WTC11 (cell line): ENCODE results near the gene KIF3C. TPM values are rescaled to one million over a fixed set of nuclear protein-coding genes. Genes with fewer than 3 reads are reported as not detected.

ENCODE experiments used
- ATF1 ChIP-seq: sonication (generic); formaldehyde crosslinking; IDR thresholded peaks from 2 replicates; pipeline ENCODE4 v1.8.1; 2023; ENCODE audit warnings: mild to moderate bottlenecking, moderate library complexity, missing genetic modification reagents
- CREM ChIP-seq: sonication (generic); formaldehyde crosslinking; IDR thresholded peaks from 2 replicates; pipeline ENCODE4 v1.8.1; 2022; ENCODE audit warnings: mild to moderate bottlenecking, missing genetic modification reagents, moderate library complexity
- EMX1 ChIP-seq: fragments of 250-450 bp; sonication (Bioruptor Pico); IDR thresholded peaks from 2 replicates; pipeline ENCODE4 v1.8.0; 2021; ENCODE audit warnings: mild to moderate bottlenecking
- FOXK1 ChIP-seq: sonication (generic); formaldehyde crosslinking; IDR thresholded peaks from 2 replicates; pipeline ENCODE4 v1.8.0; 2022; ENCODE audit warnings: mild to moderate bottlenecking, moderate library complexity, missing genetic modification reagents
- GABPB1 ChIP-seq: sonication (generic); formaldehyde crosslinking; IDR thresholded peaks from 2 replicates; pipeline ENCODE4 v1.8.1; 2023; ENCODE audit warnings: mild to moderate bottlenecking, missing genetic modification reagents
- KAT7 ChIP-seq: sonication (generic); formaldehyde crosslinking; IDR thresholded peaks from 2 replicates; pipeline ENCODE4 v1.8.1; 2023; ENCODE audit warnings: missing genetic modification reagents, mild to moderate bottlenecking, borderline replicate concordance
- NFATC4 ChIP-seq: fragments of 250-450 bp; sonication (Bioruptor Pico); IDR thresholded peaks from 2 replicates; pipeline ENCODE4 v1.9.0; 2021; ENCODE audit warnings: mild to moderate bottlenecking
- NFE2L1 ChIP-seq: sonication (generic); formaldehyde crosslinking; IDR thresholded peaks from 2 replicates; pipeline ENCODE4 v1.8.1; 2023; ENCODE audit warnings: missing genetic modification reagents
- OVOL2 ChIP-seq: fragments of 250-450 bp; sonication (Bioruptor Pico); IDR thresholded peaks from 2 replicates; pipeline ENCODE4 v1.9.0; 2021; ENCODE audit warnings: mild to moderate bottlenecking, borderline replicate concordance
- SP1 ChIP-seq: sonication (generic); formaldehyde crosslinking; conservative IDR thresholded peaks from 2 replicates; pipeline ENCODE4 v1.8.1; 2022; ENCODE audit warnings: missing genetic modification reagents
- ZNF416 ChIP-seq: fragments of 250-450 bp; sonication (Bioruptor Pico); IDR thresholded peaks from 2 replicates; pipeline ENCODE4 v1.9.0; 2021; ENCODE audit warnings: mild to moderate bottlenecking, inconsistent platforms
- total RNA-seq: library from RNA; stranded (reverse); gene quantifications from 3 replicates; pipeline ENCODE4 v1.2.3, GENCODE V29; 2021
- TF ChIP-seq, protein P1 (sequence below): sonication (generic); formaldehyde crosslinking; IDR thresholded peaks from 2 replicates; pipeline ENCODE4 v1.8.0; 2022; ENCODE audit warnings: missing genetic modification reagents
- TF ChIP-seq, protein P2 (sequence below): sonication (generic); formaldehyde crosslinking; IDR thresholded peaks from 2 replicates; pipeline ENCODE4 v1.8.0; 2022; ENCODE audit warnings: mild to moderate bottlenecking, missing genetic modification reagents
- TF ChIP-seq, protein P3 (sequence below): sonication (generic); formaldehyde crosslinking; IDR thresholded peaks from 2 replicates; pipeline ENCODE4 v1.8.1; 2022; ENCODE audit warnings: mild to moderate bottlenecking, moderate library complexity, missing genetic modification reagents
- TF ChIP-seq, protein P4 (sequence below): fragments of 250-450 bp; sonication (Bioruptor Pico); conservative IDR thresholded peaks from 2 replicates; pipeline ENCODE4 v1.9.0; 2021; ENCODE audit warnings: mild to moderate bottlenecking
- TF ChIP-seq, protein P5 (sequence below): sonication (generic); formaldehyde crosslinking; IDR thresholded peaks from 2 replicates; pipeline ENCODE4 v1.8.0; 2023; ENCODE audit warnings: mild to moderate bottlenecking, missing genetic modification reagents
- TF ChIP-seq, protein P6 (sequence below): sonication (generic); formaldehyde crosslinking; IDR thresholded peaks from 2 replicates; pipeline ENCODE4 v1.8.0; 2022; ENCODE audit warnings: mild to moderate bottlenecking, missing genetic modification reagents

KIF3C gene
- total RNA-seq, 1 experiment from 2014 or later: 48.1 TPM

DNA sequence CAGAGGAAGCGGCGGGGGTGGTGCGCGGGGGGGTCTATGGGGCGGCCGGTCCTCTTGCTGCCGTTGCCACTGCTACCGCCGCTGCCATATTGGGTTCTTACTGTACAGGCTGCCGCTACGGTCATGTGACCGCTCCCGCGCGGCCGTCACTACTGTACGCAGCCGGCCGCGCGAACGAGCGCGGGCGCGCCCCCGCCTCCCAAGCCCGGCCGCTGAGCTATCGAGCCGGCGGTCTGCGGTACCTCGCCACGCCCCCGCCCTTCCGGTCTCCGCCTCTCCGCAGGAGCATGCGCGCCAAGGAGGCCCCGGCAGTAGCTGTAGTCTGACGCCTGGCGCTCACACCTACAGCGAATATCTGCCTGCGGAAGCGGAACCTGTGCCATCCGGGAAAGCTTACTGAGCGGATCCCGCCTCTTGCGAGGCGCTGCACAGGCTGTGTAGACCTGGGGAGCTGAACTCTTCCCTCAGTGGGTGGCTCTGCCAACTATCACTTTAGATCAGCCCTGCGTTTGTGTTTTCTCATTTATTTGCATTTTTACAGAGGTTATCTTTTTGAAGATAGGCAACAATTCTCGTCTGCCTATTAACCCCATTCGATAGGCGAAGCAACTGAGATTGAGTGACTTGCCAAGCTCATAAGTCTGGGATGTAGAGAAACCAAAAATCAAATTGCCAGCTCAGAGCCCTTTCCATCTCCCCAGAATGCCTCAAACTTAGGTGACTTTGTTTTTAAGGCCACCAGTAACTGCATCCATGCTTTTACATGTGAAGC lies 103.8 kb downstream of the KIF3C start, which contains the start of gene ASXL2 (continued):
- TF ChIP-seq, protein P1, sequence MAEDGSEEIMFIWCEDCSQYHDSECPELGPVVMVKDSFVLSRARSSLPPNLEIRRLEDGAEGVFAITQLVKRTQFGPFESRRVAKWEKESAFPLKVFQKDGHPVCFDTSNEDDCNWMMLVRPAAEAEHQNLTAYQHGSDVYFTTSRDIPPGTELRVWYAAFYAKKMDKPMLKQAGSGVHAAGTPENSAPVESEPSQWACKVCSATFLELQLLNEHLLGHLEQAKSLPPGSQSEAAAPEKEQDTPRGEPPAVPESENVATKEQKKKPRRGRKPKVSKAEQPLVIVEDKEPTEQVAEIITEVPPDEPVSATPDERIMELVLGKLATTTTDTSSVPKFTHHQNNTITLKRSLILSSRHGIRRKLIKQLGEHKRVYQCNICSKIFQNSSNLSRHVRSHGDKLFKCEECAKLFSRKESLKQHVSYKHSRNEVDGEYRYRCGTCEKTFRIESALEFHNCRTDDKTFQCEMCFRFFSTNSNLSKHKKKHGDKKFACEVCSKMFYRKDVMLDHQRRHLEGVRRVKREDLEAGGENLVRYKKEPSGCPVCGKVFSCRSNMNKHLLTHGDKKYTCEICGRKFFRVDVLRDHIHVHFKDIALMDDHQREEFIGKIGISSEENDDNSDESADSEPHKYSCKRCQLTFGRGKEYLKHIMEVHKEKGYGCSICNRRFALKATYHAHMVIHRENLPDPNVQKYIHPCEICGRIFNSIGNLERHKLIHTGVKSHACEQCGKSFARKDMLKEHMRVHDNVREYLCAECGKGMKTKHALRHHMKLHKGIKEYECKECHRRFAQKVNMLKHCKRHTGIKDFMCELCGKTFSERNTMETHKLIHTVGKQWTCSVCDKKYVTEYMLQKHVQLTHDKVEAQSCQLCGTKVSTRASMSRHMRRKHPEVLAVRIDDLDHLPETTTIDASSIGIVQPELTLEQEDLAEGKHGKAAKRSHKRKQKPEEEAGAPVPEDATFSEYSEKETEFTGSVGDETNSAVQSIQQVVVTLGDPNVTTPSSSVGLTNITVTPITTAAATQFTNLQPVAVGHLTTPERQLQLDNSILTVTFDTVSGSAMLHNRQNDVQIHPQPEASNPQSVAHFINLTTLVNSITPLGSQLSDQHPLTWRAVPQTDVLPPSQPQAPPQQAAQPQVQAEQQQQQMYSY (CRISPR knock-in tag): no peak
- TF ChIP-seq, protein P2, sequence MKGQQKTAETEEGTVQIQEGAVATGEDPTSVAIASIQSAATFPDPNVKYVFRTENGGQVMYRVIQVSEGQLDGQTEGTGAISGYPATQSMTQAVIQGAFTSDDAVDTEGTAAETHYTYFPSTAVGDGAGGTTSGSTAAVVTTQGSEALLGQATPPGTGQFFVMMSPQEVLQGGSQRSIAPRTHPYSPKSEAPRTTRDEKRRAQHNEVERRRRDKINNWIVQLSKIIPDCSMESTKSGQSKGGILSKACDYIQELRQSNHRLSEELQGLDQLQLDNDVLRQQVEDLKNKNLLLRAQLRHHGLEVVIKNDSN (CRISPR knock-in tag): peak; percentile 90
- TF ChIP-seq, protein P3, sequence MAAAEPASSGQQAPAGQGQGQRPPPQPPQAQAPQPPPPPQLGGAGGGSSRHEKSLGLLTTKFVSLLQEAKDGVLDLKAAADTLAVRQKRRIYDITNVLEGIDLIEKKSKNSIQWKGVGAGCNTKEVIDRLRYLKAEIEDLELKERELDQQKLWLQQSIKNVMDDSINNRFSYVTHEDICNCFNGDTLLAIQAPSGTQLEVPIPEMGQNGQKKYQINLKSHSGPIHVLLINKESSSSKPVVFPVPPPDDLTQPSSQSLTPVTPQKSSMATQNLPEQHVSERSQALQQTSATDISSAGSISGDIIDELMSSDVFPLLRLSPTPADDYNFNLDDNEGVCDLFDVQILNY (CRISPR knock-in tag): peak; percentile 36; the same call in 1 of the 2 replicates
- TF ChIP-seq ATF1 (CRISPR knock-in tag) (no peak), ZNF416 (CRISPR knock-in tag) (no peak), GABPB1 (peak; percentile 65), OVOL2 (CRISPR knock-in tag) (no peak), KAT7 (CRISPR knock-in tag) (no peak), EMX1 (no peak), NFE2L1 (CRISPR knock-in tag) (no peak), FOXK1 (CRISPR knock-in tag) (no peak), SP1 (CRISPR knock-in tag) (peak; percentile 77), NFATC4 (CRISPR knock-in tag) (no peak), CREM (CRISPR knock-in tag) (0 out of 2 replicates have a peak, but pooled peaks have one; percentile 61)
- TF ChIP-seq, protein P4, sequence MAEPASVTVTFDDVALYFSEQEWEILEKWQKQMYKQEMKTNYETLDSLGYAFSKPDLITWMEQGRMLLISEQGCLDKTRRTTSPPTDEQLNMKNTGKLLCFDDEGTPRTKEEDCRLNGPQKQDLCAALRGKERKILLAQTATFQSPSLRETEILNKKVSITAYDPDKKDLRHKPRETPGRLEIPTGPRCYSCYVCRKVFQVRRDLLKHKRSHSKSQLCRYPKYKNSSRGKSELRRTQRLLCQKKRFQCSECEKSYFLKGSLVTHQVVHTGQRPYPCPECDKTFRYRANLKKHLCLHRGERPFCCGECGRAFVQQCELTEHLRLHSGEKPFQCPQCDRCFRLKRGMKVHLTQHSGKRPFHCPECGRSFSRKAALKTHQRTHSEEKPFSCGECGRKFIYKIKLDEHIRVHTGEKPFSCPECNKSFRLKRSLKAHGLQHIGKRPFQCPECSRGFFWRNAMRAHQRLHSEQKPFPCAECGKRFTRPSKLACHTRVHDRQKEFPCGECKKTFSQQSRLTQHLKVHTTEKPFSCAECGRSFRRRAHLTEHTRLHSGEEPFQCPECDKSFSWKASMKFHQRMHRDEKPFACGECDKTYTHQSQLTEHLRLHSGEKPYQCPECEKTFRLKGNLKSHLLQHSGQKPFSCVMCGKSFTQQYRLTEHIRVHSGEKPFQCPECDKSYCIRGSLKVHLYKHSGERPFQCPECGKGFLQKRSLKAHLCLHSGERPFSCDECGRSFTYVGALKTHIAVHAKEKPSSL: no peak
- TF ChIP-seq, protein P5, sequence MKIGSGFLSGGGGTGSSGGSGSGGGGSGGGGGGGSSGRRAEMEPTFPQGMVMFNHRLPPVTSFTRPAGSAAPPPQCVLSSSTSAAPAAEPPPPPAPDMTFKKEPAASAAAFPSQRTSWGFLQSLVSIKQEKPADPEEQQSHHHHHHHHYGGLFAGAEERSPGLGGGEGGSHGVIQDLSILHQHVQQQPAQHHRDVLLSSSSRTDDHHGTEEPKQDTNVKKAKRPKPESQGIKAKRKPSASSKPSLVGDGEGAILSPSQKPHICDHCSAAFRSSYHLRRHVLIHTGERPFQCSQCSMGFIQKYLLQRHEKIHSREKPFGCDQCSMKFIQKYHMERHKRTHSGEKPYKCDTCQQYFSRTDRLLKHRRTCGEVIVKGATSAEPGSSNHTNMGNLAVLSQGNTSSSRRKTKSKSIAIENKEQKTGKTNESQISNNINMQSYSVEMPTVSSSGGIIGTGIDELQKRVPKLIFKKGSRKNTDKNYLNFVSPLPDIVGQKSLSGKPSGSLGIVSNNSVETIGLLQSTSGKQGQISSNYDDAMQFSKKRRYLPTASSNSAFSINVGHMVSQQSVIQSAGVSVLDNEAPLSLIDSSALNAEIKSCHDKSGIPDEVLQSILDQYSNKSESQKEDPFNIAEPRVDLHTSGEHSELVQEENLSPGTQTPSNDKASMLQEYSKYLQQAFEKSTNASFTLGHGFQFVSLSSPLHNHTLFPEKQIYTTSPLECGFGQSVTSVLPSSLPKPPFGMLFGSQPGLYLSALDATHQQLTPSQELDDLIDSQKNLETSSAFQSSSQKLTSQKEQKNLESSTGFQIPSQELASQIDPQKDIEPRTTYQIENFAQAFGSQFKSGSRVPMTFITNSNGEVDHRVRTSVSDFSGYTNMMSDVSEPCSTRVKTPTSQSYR: no peak
- TF ChIP-seq, protein P6, sequence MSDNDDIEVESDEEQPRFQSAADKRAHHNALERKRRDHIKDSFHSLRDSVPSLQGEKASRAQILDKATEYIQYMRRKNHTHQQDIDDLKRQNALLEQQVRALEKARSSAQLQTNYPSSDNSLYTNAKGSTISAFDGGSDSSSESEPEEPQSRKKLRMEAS: peak; percentile 78; the same call in 1 of the 2 replicates
